OCI-LY7 (cell line): ENCODE measurements around the gene SIRT3. TPM values are rescaled to one million over a fixed set of nuclear protein-coding genes. Genes with fewer than 3 reads are reported as not detected.
A peak's percentile ranks its signal among the peaks of the same experiment; 100 is the strongest.

Source experiments
- BruUV-seq: library from RNA; stranded (reverse); fragments of 400-500 nt; replicated peaks from 2 replicates; lab custom pipeline; 2021; lab: Mats Ljungman, UMichigan
- CTCF ChIA-PET: fragments of 300-600 bp; sonication (Branson Sonifier 250); formaldehyde crosslinking; loops from one replicate; lab custom pipeline; 2022; ENCODE audit warnings: antibody characterized with exemption; ENCODE audit not compliant: unreplicated experiment; lab: Charles Lee
- POLR2A ChIA-PET: fragments of 300-600 bp; sonication (Branson Sonifier 250); formaldehyde crosslinking; loops from one replicate; lab custom pipeline; 2022; ENCODE audit warnings: antibody characterized with exemption; lab: Charles Lee
- DNase-seq: peaks from one replicate; pipeline ENCODE4 v3.0.0-alpha.2; 2015; ENCODE audit warnings: low spot score
- H2AFZ ChIP-seq: fragments of 200-600 bp; sonication (generic), shearing (Covaris generic); 2 replicates; pipeline ENCODE4 v1.6.1; 2014; ENCODE audit warnings: mild to moderate bottlenecking, antibody characterized with exemption, low read length, moderate library complexity
- H3K27ac ChIP-seq: fragments of 200-600 bp; sonication (generic); 2 replicates; pipeline ENCODE4 v1.5.1; 2014; ENCODE audit warnings: mixed run types, low read depth, mild to moderate bottlenecking, moderate library complexity, low read length, inconsistent platforms; ENCODE audit not compliant: poor library complexity, severe bottlenecking
- H3K36me3 ChIP-seq: fragments of 200-600 bp; sonication (generic); 2 replicates; pipeline ENCODE4 v1.6.1; 2014; ENCODE audit warnings: mild to moderate bottlenecking, antibody characterized with exemption, low read length, moderate library complexity, mixed read lengths; ENCODE audit not compliant: insufficient read depth
- H3K4me1 ChIP-seq: fragments of 200-600 bp; sonication (generic); 2 replicates; pipeline ENCODE4 v1.5.1; 2014; ENCODE audit warnings: mild to moderate bottlenecking, low read length; ENCODE audit not compliant: insufficient read depth, poor library complexity, severe bottlenecking
- H3K4me2 ChIP-seq: fragments of 200-600 bp; sonication (generic); 2 replicates; pipeline ENCODE4 v1.6.1; 2014; ENCODE audit warnings: mild to moderate bottlenecking, low read length
- H3K4me3 ChIP-seq: fragments of 200-600 bp; sonication (generic); 2 replicates; pipeline ENCODE4 v1.5.1; 2014; ENCODE audit warnings: mild to moderate bottlenecking, low read depth, low read length; ENCODE audit not compliant: poor library complexity, severe bottlenecking
- H3K79me2 ChIP-seq: fragments of 200-600 bp; sonication (generic); 2 replicates; pipeline ENCODE4 v1.6.1; 2016; ENCODE audit warnings: low read depth, mild to moderate bottlenecking, low read length, moderate library complexity, mixed read lengths; ENCODE audit not compliant: insufficient read depth
- H3K9me2 ChIP-seq: fragments of 200-600 bp; sonication (generic); 2 replicates; pipeline ENCODE4 v1.6.1; 2016; ENCODE audit warnings: mild to moderate bottlenecking, low read length, mixed read lengths; ENCODE audit not compliant: insufficient read depth
- H3K9me3 ChIP-seq: fragments of 200-600 bp; sonication (generic); 2 replicates; pipeline ENCODE4 v1.6.1; 2014; ENCODE audit warnings: mild to moderate bottlenecking, mixed run types, low read length, mixed read lengths
- H4K20me1 ChIP-seq: fragments of 200-600 bp; sonication (generic); 2 replicates; pipeline ENCODE4 v1.6.1; 2014; ENCODE audit warnings: mild to moderate bottlenecking, antibody characterized with exemption, low read length, moderate library complexity, mixed read lengths; ENCODE audit not compliant: insufficient read depth
- EZH2phosphoT487 ChIP-seq: fragments of 200-600 bp; sonication (generic); IDR thresholded peaks from 2 replicates; pipeline ENCODE4 v1.6.1; 2018; ENCODE audit warnings: low read depth, borderline replicate concordance, mild to moderate bottlenecking, mixed run types, antibody characterized with exemption, low read length, moderate library complexity, mixed read lengths
- intact Hi-C: fragments of 100-400 bp; cut with micrococcal nuclease; formaldehyde crosslinking; loops from one replicate; pipeline ENCODE4 v1.10.0; 2022; ENCODE audit not compliant: unreplicated experiment
- total RNA-seq, 2 experiments: library from RNA; depleted of rRNA in 1 of 2; stranded (reverse); fragments of >200 nt in 1 of 2; shearing (Covaris generic) in 1 of 2; gene quantifications; 2 replicates each; pipeline ENCODE4 v1.2.3, GENCODE V29; 2014 to 2022
- TF ChIP-seq, protein P1 (sequence below): fragments of 200-600 bp; sonication (generic); conservative IDR thresholded peaks from 2 replicates; pipeline ENCODE4 v1.5.1; 2014; ENCODE audit warnings: mild to moderate bottlenecking, antibody characterized with exemption, low read length, moderate library complexity, mixed read lengths

SIRT3 gene
- total RNA-seq, 2 experiments from 2014 or later = 8.5 to 21.0 TPM

DNA sequence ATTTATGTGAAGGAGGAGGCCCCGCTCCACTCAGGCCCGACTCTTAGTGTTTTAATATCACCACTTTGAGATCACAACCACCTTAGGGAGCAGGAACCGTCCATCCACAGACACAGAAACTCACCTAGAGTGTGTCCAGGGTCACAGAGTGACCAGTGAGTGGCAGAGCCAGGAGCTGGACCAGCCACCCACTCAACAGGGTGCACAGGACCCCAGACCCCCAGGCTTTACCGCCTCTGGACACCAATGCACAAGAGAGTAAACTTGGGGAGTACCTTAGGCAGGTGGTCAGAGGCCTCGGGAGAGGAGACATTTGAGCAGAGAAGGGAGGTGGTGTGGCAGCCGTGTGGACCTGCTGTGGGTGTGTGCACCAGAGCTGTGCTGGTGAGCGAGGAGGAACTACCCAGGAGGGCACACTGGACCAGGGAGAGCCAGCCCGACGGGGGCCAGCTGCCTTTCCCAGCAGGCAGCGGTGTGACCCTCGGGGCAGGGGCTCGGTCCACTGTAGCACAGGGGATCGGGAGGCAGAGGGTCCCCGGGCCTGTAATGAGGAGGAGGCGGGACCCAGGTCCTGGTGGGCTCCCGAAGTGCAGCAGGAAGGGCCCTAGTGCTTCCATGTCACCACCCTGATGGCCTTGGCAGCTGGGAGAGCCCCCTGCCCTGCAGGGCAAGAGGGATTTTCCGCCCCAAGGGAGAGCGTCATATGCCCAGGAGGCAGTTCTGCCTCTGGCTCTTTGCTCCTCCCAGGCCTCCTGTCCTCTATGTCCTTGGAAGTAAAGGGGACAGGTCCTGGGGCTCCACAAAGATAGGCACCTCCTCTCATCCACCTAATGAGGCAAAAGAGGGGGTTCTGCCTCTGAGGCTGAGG lies 34.5 kb upstream of the SIRT3 start:
- H3K4me3 ChIP-seq = no peak overlapping the region
- ChIA-PET CTCF (no interaction called here), POLR2A (no interaction called here)
- H3K4me2 ChIP-seq = peak overlapping the region; percentile 75
- no peaks in the 10 kb centered on the region for H3K9me2 ChIP-seq
- H3K4me1 ChIP-seq = peaks cover 35% of the 10 kb centered on the region
- H3K9me3 ChIP-seq = peaks cover 7% of the 10 kb centered on the region; the same call in 1 of the 2 replicates
- no peak for DNase-seq
- no peak overlapping the region for H3K27ac ChIP-seq
- intact Hi-C loops = no loop called here
- no peaks in the 10 kb centered on the region for H3K36me3 ChIP-seq
- no peak for TF ChIP-seq EZH2phosphoT487
- TF ChIP-seq, protein P1, sequence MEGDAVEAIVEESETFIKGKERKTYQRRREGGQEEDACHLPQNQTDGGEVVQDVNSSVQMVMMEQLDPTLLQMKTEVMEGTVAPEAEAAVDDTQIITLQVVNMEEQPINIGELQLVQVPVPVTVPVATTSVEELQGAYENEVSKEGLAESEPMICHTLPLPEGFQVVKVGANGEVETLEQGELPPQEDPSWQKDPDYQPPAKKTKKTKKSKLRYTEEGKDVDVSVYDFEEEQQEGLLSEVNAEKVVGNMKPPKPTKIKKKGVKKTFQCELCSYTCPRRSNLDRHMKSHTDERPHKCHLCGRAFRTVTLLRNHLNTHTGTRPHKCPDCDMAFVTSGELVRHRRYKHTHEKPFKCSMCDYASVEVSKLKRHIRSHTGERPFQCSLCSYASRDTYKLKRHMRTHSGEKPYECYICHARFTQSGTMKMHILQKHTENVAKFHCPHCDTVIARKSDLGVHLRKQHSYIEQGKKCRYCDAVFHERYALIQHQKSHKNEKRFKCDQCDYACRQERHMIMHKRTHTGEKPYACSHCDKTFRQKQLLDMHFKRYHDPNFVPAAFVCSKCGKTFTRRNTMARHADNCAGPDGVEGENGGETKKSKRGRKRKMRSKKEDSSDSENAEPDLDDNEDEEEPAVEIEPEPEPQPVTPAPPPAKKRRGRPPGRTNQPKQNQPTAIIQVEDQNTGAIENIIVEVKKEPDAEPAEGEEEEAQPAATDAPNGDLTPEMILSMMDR = no peak
- no TSS peak for BruUV-seq
- H2AFZ ChIP-seq = no peak overlapping the region
- no peaks in the 10 kb centered on the region for H3K79me2 ChIP-seq
- no peaks in the 10 kb centered on the region for H4K20me1 ChIP-seq

DNA sequence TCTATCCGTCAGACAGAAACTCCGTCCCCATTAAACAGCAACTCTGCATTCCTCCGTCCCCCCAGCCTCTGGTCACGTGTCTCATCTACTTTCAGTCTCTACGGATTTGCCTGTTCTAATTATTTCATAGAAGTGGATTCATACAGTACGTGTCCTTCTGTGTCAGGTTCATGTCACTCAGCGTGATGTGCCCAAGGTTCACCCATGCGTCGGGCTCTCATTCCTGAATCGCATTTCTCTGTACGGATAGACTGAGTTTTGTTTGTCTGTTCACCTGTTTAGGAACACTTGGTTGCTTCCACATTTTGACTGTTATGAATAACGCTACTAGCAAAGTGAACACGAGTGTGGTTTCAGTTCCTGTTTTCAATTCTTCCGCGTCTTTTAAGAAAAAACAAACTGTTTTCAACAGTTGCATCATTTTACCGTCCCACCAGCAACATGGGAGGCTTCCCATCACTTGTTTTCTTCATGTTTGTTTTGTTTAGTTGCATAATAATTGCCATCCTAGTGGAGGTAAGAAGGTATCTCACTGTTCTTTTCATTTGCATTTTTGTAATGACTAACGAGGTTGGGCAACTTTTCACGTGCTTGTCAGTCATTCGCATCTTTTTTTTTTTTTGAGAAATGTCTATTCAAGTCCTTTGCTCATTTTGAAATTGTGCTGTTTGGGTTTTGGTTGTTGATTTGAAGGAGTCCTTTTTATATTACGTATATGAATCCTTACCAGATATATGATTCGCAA lies 33.2 kb upstream of the SIRT3 start:
- Histone ChIP-seq H3K79me2 (no peaks in the 10 kb centered on the region), H3K27ac (peak overlapping the region; percentile 92), H3K9me2 (no peaks in the 10 kb centered on the region), H4K20me1 (no peaks in the 10 kb centered on the region), H2AFZ (peak overlapping the region; percentile 22; the same call in 1 of the 2 replicates), H3K36me3 (no peaks in the 10 kb centered on the region), H3K4me3 (peak overlapping the region; percentile 62), H3K4me2 (peak overlapping the region; percentile 75), H3K9me3 (peaks cover 7% of the 10 kb centered on the region; the same call in 1 of the 2 replicates), H3K4me1 (peaks cover 31% of the 10 kb centered on the region)
- TF ChIP-seq, protein P1 = no peak
- no peak for TF ChIP-seq EZH2phosphoT487
- peak; percentile 99 for DNase-seq
- CTCF ChIA-PET = interaction anchor here (0.6 to 1.5 kb wide), 3 partner anchors 19 to 138 kb away, joined by 3 to 4 read pairs (median 4); no protein-coding TSS in a partner anchor
- intact Hi-C loops = loop anchor here (1.0 to 2.0 kb wide), 3 partner anchors 43 to 85 kb away; partner anchors contain the start of genes BET1L and RIC8A
- BruUV-seq = TSS peak; percentile 95
- POLR2A ChIA-PET = interaction anchor here (1.9 kb wide), 1 partner anchor 12 kb away, joined by 7 read pairs; no protein-coding TSS in a partner anchor
